ENCODE data around the gene PSAPL1.

Gene PSAPL1

DNA sequence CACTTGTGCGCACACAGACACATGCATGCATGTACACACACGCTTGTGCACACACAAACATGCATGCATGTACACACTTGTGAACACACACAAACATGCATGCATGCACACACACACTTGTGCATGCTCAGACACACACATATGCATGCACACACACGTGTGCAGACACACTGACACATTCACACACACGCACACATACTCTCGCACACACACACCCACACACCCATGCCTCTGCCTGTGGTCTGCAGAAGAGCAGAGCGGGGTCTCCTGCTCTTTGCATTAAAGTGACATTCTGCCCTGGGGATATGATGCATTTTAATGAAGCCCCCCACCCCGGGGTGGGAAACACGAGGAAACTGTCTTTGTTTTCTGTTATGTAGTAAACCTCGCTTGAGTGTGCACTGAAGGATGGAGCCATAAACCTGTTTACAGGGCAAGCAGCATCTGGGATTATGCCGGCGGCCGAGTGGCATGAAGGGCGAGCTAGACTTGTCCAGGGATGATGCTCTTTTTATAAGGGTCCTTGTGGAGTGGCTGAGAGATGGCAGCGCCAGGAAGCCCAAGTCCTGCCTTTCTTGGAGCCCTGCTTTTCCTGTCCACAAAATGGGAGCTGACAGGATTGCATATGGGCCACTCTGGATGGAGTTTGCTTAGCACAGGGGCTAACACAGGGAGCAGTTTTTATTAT lies 17.8 kb downstream of the PSAPL1 start:
- DNase-seq, result peak; percentile 11

GRCh38 chr4:7415927-7416686 lies 18.6 kb downstream of the PSAPL1 start:
- peak; percentile 35 for DNase-seq

DNA sequence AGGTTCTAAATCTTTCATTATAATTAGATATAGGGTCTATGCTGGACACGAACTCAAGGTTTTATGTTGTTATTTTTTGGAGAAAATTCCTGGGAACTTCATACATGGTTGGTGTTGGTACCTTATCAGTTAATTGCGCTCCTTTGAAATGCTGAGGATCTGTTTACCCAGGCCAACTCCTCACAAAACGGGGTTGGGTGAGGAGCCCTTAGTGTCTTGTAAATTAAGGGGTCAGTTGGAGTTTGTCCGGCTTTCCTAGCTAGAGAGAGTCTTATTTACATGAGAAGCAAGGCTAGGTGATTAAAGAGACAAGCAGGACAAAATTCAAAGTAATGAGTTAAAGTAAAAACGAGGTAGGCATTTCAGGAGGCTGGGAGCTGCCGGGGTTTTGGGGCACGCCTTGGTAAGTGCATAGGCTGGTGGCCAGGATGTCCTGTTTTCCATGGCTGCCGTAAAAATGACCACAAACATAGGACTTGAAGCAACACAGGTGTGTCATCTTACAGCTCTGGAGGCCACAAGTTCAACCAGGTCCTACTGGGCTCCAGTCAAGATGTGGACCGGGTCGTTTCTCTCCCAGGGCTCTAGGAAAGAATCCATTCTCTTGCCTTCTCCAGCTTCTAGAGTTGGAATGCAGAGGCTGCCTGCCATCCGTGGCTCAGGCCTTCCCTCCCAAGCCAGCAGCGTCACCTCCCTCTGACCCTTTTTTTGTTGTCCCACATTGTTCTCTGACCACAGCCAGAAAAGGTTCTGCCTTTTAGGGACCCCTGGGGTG lies 19.8 kb downstream of the PSAPL1 start:
- DNase-seq, result no peak

GRCh38 chr4:7414046-7414445 lies 20.7 kb downstream of the PSAPL1 start:
- no peak for DNase-seq

- peak; percentile 35 for DNase-seq
These were observed 22.2 kb downstream of the PSAPL1 start for GRCh38 chr4:7412554-7412912.

DNA sequence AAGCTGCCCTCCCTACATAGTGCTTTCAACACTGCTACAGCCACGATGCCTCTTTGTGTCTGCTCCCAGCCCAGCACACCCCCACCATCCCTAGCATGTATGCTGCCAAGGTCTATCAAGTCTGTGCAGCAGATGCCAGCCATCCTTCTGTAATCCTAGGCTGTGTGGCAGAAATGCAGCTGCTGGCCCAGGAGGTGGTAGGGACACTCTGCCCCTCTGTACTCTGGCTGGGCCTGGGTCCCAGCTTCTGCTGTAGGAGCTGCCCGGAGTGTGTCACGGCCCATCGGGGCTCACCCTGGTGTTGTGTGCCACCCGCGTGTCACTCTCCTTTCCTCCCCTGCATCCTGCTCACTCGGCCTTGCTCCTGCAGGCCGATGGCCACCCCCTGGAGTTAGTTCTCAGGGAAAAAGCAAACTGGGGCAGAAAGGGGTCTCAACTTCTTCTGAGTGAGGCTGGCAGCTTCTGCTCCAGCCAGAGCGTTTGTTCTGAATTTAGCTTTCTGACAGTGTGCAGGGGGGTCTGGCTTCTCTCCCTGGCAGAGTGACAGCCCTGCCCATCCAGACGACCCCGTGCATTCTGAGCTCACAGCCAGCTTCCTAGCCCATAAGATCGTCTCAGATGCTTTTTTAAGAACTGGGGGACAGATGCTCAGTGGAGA lies 22.7 kb downstream of the PSAPL1 start:
- peak; percentile 42 for DNase-seq

DNA sequence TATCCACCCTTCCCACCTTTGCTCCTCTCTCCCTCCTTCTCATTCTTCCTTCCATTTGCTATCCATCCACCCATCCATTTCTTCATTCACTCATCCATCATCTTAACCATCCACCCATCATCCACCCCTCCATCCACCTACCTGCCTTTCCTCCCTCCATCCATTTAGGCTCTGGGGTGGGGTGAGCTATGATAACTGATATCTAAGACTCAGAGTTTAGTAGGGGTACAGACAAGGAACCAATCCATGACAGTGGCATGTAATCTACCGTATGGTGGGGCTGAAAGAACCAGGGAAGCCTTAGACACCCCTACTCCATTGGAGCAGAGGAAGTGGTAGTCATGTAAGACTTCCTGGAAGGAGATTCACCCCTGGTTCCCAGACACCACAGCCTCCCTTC lies 23.2 kb downstream of the PSAPL1 start:
- peak; percentile 19 for DNase-seq

DNA sequence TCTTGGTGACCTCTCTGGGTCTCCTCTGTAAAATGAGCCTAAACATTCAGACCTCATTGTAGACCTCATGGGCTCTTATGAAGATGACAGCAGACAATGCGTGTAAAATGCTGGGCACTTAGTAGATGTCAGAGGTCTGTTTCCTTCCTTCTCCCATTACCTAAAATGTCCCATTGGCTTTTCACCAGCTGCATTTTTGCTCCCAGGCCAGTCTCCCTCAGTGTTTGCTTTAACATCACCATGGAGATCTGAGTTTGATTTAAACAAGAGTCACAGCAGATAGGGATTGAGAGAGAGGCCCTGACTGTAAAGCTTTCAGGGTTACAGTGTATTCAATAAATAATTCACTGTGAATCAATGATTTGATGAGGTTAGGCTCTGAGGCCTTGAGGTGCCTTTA lies 24.3 kb downstream of the PSAPL1 start:
- DNase-seq, result peak; percentile 57

GRCh38 chr4:7408166-7408565 lies 26.6 kb downstream of the PSAPL1 start:
- no peak for DNase-seq

DNA sequence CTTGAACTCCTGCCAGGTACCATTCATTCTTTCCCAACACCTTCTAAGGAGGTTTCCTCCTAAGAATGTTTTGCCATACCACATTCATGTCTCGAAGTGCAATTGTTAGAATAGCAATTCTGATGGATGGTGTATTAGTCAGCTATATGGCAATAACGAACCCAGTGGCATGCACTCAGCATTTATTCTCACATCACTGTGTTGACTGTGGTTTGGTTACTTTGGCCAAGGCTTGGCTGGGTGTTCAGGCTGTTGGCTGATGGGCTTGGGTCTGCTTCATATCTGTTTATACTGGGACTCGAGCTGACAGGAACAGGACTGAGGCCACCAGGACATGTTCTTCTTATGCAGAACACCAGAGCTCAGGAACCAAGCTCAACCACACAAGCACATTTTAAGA lies 31.7 kb downstream of the PSAPL1 start:
- DNase-seq, result no peak

GRCh38 chr4:7402526-7402925 lies 32.2 kb downstream of the PSAPL1 start:
- no peak for DNase-seq

DNA sequence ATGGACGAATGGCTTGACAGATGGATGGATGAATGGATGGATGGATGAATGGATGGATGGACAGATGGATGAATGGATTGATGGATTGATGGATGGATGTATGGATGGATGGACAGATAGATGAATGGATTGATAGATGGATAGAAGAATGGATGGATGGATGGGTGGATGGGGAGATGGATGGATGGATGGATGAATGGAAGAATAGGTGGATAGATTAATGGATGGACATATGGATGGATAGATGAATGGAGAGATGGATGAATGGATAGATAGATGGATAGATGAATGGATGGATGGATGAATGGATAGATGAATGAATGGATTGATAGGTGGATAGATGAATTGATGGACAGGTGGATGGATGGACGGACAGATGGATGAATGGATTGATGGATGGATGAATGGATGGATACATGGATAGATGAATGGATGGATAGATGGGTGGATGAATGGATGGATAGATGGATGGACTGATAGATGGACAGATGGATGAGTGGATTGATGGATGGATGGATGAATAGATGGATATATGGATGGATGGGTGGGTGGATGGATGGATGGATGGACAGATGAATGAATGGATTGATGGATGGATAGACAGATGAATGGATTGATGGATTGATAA lies 33.9 kb downstream of the PSAPL1 start:
- DNase-seq, result no peak

DNA sequence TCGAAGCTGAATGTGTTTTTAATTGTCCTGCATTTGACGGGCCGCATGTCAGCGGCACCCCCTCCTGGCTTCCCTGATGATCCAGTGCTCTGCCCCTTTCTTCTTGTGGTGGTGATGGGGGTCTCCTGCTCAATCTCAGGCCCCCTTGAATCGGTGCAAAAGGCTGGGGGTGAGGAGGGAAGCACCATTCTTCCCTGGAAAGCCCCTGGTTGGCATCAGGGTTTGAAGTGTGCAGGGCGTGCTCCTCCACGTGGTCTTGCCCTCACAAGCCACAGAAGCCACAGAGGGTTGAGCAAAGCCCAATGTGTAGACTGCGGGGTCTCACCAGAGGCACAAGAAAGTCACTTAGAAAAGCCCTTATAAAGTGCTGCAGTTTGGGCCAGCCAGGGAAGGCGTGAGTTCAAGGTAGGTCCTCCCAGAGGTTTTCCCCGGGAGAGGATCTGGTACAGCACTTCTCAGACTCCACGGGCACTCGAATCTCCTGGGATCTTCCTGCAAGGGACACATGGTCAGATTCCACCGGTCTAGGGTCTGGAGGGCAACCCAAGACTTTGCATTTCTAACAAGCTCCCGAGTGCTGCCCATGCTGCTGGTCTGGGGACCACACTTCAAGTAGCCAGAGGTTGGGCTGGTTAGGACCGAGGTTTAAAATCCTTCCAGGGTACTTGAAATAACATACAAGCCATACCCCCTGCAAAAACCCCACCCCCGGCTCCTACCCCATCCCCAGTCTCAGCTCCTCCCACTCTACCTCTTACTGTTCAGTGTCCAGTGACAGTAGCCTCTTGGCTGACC lies 35.1 kb downstream of the PSAPL1 start:
- DNase-seq, result no peak

DNA sequence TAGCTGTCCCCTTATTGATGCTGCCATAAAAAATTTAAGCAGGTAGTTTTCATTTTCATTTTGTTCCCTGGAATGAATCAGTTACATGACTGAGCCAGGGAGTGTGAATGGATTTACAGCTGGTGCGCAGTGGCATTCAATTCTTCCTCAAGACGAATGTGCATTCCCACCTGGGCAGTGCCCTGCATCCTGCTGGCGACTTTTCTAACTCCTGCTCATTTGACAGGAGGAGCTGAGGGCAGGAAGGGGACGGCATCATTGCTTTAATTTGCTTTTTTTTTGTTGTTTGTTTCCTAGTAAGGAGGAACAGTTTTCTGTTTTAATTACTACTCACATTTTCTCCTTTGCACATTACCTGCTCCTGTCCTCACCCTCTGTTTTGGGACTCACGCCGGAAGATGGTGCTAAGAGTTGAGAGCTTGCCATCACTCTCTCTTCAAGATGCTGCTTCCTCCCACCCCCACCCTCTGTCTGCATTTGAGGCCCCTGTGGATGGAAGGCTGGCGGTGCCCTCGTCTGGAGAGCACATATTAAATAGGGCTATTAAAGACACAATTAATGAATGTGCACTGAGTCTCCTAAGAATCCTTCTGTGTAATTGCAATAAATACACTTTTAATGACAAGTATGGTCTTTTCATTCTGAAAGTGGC lies 35.8 kb downstream of the PSAPL1 start:
- peak; percentile 41 for DNase-seq

- DNase-seq, result peak; percentile 73
These were observed 36.7 kb downstream of the PSAPL1 start for GRCh38 chr4:7398104-7398423.

GRCh38 chr4:7397206-7398103 lies 37.3 kb downstream of the PSAPL1 start:
- no peak for DNase-seq

- DNase-seq, result no peak
These were observed 38.4 kb downstream of the PSAPL1 start for GRCh38 chr4:7396186-7396910.

GRCh38 chr4:7395645-7396044 lies 39.1 kb downstream of the PSAPL1 start:
- peak; percentile 40 for DNase-seq

DNA sequence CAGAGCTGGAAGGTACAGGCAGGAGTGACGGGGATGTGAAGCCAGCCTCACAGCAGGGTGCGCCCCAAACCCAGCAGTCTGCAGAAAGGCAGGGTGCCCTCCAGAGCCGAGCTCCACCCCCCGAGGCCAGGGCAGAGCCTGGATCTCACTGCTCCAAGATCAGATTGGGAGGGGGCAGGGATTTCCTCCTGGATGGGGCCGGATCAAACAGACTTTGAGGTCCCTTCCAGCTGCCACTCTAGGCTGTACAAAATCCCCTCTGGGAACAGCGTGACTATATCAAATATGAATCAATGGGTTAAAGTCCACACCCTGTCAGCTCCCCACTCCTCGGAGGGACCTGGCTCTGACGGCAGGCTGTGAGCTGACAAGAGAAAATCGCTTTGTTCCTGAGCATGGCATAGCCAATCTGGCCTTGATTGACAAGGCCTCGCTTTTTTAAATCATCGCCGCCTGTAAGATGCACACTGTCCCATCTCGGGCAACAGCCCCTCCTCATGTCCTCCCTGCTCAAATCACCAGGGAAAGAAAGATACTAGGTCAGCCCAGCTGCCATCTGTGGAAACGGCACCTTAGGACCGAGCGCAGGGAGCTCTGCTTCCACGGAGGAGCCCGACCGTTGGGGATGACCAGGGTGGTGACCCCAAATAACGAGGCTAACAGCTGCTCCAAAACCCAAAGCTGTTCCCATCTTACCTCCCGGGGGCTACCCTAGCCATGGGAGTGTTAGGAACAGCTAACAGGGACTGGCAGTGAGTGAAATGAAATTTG lies 39.9 kb downstream of the PSAPL1 start:
- DNase-seq, result no peak

Measured in right forelimb (tissue), 1 donor.